Panc1 (cell line): ENCODE measurements around the gene ITPRID2. TPM values are rescaled to one million over a fixed set of nuclear protein-coding genes. Genes with fewer than 3 reads are reported as not detected.

ENCODE experiments used
- ATAC-seq: fragments of 200-7000 bp; cut with Tn5 transposase; 2 replicates; pipeline ENCODE4 v1.9.1; 2020; ENCODE audit warnings: mild to moderate bottlenecking, moderate library complexity
- BruUV-seq: library from RNA; stranded (reverse); fragments of 400-500 nt; replicated peaks from 2 replicates; lab custom pipeline; 2021; lab: Mats Ljungman, UMichigan
- CTCF ChIA-PET: fragments of 300-600 bp; sonication (Branson Sonifier 250); formaldehyde crosslinking; loops from one replicate; lab custom pipeline; 2022; ENCODE audit warnings: antibody characterized with exemption; lab: Charles Lee
- POLR2A ChIA-PET: fragments of 300-600 bp; sonication (Branson Sonifier 250); formaldehyde crosslinking; loops from one replicate; lab custom pipeline; 2022; ENCODE audit warnings: antibody characterized with exemption; lab: Charles Lee
- DNase-seq: peaks from one replicate; pipeline ENCODE4 v3.0.0-alpha.2; 2010; ENCODE audit warnings: low read depth, low spot score
- H3K27ac ChIP-seq: 2 replicates; pipeline ENCODE4 v1.5.1; 2011; ENCODE audit warnings: mild to moderate bottlenecking, low read length, inconsistent platforms
- H3K27me3 ChIP-seq: fragments of 200-500 bp; sonication (Bioruptor generic); 2 replicates; pipeline ENCODE4 v1.6.0; 2014; ENCODE audit warnings: low read length, inconsistent platforms; ENCODE audit not compliant: control insufficient read depth, insufficient read depth
- H3K36me3 ChIP-seq: fragments of 200-500 bp; sonication (Bioruptor generic); 2 replicates; pipeline ENCODE4 v1.5.1; 2014; ENCODE audit warnings: inconsistent platforms, mild to moderate bottlenecking, low read length, moderate library complexity; ENCODE audit not compliant: control insufficient read depth, insufficient read depth
- H3K4me1 ChIP-seq: 2 replicates; pipeline ENCODE4 v1.5.1; 2011; ENCODE audit warnings: inconsistent platforms, mild to moderate bottlenecking, low read length, moderate library complexity; ENCODE audit not compliant: control insufficient read depth, insufficient read depth
- H3K4me3 ChIP-seq, 2 experiments: 2 replicates each; pipeline ENCODE4 v1.5.1; 2011 to 2012; ENCODE audit warnings: low read depth in 2 of 2, low read length in 2 of 2, mild to moderate bottlenecking in 2 of 2, inconsistent platforms in 1 of 2, moderate library complexity in 1 of 2
- H3K9me3 ChIP-seq: fragments of 200-500 bp; sonication (Bioruptor generic); 2 replicates; pipeline ENCODE4 v1.5.1; 2014; ENCODE audit warnings: low read depth, mild to moderate bottlenecking, inconsistent platforms, low read length, moderate library complexity; ENCODE audit not compliant: control insufficient read depth, insufficient read depth
- POLR2AphosphoS5 ChIP-seq: IDR thresholded peaks from 2 replicates; pipeline ENCODE4 v1.6.1; 2012; ENCODE audit warnings: mild to moderate bottlenecking, low read depth, low read length, moderate library complexity
- SIN3A ChIP-seq: IDR thresholded peaks from 2 replicates; pipeline ENCODE4 v1.6.1; 2012; ENCODE audit warnings: low read depth, mild to moderate bottlenecking, low read length, moderate library complexity, borderline replicate concordance; ENCODE audit not compliant: insufficient read depth
- TCF7L2 ChIP-seq: IDR thresholded peaks from 2 replicates; pipeline ENCODE4 v1.6.1; 2011; ENCODE audit warnings: mild to moderate bottlenecking, low read depth, low read length, inconsistent platforms
- in situ Hi-C: cut with HindIII; loops from 2 replicates; pipeline ENCODE4 v1.10.0; 2016; ENCODE audit warnings: low sequenced_read_pairs, low pct_unique_long_range_greater_than_20kb
- intact Hi-C: fragments of 100-400 bp; cut with micrococcal nuclease; formaldehyde crosslinking; loops from one replicate; pipeline ENCODE4 v1.10.0; 2022; ENCODE audit not compliant: unreplicated experiment
- total RNA-seq: library from RNA; stranded (reverse); gene quantifications from one replicate; pipeline ENCODE4 v1.2.1, GENCODE V29; 2021; ENCODE audit not compliant: unreplicated experiment
- TF ChIP-seq, protein P1 (sequence below), 2 experiments: IDR thresholded peaks; 2 replicates each; pipeline ENCODE4 v1.6.1; 2011 to 2012; ENCODE audit warnings: low read depth in 2 of 2, control low read depth in 1 of 2, low read length in 1 of 2, mild to moderate bottlenecking in 1 of 2, moderate library complexity in 1 of 2; ENCODE audit not compliant: insufficient read depth in 1 of 2
- TF ChIP-seq, protein P2 (sequence below): fragments of 450-650 bp; IDR thresholded peaks from 2 replicates; pipeline ENCODE4 v1.5.1; 2017; ENCODE audit warnings: mild to moderate bottlenecking

Gene ITPRID2
- total RNA-seq, 1 experiment from 2014 or later = 261 TPM

DNA sequence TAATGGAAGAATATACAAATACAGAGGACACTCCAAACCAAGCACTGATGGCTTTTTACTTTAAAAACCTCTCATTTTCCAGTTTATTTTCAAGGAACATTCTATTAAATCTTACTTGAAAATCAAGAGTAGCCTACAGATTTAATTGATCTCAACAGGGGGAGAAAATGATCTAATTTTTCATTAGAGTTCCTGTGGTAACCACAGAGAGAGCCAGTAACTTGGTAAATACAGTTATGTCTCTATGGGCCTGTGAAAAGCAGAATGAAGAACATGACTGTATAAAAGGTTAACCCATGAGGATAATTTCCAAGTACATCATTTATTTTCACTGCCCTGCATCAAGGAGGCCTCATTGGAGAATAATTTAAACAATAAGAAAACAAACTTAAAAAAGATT is 39.8 kb upstream of the ITPRID2 start:
- H3K27ac ChIP-seq = no peak overlapping the region
- ChIA-PET CTCF (no interaction called here), POLR2A (no interaction called here)
- H3K36me3 ChIP-seq = no peaks in the 10 kb centered on the region
- intact Hi-C loops (no loop called here), in situ Hi-C loops (no loop called here)
- ATAC-seq (no peak), DNase-seq (no peak)
- H3K4me3 ChIP-seq = no peak overlapping the region
- no peaks in the 10 kb centered on the region for H3K9me3 ChIP-seq
- TF ChIP-seq, protein P1, sequence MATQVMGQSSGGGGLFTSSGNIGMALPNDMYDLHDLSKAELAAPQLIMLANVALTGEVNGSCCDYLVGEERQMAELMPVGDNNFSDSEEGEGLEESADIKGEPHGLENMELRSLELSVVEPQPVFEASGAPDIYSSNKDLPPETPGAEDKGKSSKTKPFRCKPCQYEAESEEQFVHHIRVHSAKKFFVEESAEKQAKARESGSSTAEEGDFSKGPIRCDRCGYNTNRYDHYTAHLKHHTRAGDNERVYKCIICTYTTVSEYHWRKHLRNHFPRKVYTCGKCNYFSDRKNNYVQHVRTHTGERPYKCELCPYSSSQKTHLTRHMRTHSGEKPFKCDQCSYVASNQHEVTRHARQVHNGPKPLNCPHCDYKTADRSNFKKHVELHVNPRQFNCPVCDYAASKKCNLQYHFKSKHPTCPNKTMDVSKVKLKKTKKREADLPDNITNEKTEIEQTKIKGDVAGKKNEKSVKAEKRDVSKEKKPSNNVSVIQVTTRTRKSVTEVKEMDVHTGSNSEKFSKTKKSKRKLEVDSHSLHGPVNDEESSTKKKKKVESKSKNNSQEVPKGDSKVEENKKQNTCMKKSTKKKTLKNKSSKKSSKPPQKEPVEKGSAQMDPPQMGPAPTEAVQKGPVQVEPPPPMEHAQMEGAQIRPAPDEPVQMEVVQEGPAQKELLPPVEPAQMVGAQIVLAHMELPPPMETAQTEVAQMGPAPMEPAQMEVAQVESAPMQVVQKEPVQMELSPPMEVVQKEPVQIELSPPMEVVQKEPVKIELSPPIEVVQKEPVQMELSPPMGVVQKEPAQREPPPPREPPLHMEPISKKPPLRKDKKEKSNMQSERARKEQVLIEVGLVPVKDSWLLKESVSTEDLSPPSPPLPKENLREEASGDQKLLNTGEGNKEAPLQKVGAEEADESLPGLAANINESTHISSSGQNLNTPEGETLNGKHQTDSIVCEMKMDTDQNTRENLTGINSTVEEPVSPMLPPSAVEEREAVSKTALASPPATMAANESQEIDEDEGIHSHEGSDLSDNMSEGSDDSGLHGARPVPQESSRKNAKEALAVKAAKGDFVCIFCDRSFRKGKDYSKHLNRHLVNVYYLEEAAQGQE (IDR thresholded peaks at IDR 0.05; ENCODE audit: insufficient read depth in 1 of 2, low read depth in 2 of 2, low read length in 1 of 2) = no peak
- TF ChIP-seq POLR2AphosphoS5 (no peak), SIN3A (no peak), TCF7L2 (no peak)
- TF ChIP-seq, protein P2, sequence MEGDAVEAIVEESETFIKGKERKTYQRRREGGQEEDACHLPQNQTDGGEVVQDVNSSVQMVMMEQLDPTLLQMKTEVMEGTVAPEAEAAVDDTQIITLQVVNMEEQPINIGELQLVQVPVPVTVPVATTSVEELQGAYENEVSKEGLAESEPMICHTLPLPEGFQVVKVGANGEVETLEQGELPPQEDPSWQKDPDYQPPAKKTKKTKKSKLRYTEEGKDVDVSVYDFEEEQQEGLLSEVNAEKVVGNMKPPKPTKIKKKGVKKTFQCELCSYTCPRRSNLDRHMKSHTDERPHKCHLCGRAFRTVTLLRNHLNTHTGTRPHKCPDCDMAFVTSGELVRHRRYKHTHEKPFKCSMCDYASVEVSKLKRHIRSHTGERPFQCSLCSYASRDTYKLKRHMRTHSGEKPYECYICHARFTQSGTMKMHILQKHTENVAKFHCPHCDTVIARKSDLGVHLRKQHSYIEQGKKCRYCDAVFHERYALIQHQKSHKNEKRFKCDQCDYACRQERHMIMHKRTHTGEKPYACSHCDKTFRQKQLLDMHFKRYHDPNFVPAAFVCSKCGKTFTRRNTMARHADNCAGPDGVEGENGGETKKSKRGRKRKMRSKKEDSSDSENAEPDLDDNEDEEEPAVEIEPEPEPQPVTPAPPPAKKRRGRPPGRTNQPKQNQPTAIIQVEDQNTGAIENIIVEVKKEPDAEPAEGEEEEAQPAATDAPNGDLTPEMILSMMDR = no peak
- no peaks in the 10 kb centered on the region for H3K4me1 ChIP-seq
- no TSS peak for BruUV-seq
- no peaks in the 10 kb centered on the region for H3K27me3 ChIP-seq

DNA sequence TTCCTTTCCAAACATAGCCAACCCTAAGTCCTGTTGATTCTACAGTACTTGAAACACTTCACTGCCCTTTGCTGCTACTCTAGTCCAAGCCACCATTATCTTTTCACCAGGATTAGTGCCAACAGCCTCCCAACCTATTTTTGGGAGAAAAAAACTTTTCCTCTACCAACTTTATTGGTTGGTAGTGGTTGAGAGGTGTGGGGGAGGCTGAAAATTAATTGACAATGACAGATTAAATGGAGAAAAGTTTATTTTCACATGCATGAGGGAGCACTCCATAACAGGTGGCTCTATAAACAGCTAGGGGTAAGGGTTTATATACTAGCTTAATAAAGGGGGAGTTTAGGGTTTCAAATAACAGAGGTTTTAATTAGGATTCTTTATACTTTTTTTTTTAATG is 37.8 kb upstream of the ITPRID2 start:
- H3K27ac ChIP-seq = no peak overlapping the region
- H3K4me3 ChIP-seq = no peak overlapping the region
- DNase-seq (no peak), ATAC-seq (no peak)
- H3K9me3 ChIP-seq = no peaks in the 10 kb centered on the region
- ChIA-PET POLR2A (no interaction called here), CTCF (no interaction called here)
- H3K36me3 ChIP-seq = no peaks in the 10 kb centered on the region
- TF ChIP-seq TCF7L2 (no peak), SIN3A (no peak), POLR2AphosphoS5 (no peak)
- TF ChIP-seq, protein P2 = no peak
- TF ChIP-seq, protein P1 (IDR thresholded peaks at IDR 0.05; ENCODE audit: insufficient read depth in 1 of 2, low read depth in 2 of 2, low read length in 1 of 2) = no peak
- no peaks in the 10 kb centered on the region for H3K4me1 ChIP-seq
- in situ Hi-C loops (no loop called here), intact Hi-C loops (no loop called here)
- no peaks in the 10 kb centered on the region for H3K27me3 ChIP-seq
- BruUV-seq = no TSS peak
